ENCODE measurements around the gene ZKSCAN3.
"Not testable (repeated sequence)": the region's sequence is repeated elsewhere in the genome, so short reads cannot be mapped to it uniquely, and the experiment has no call there.

The ZKSCAN3 gene

GRCh38 chr6:28349892-28350737 lies at the start of gene ZKSCAN3:
ZKSCAN3 (plus strand) TSS chr6:28349947; CDS start chr6:28359587, 9,640 bp downstream.
- peak; percentile 83 for DNase-seq (ENCODE audit: low read depth in 2 of 2)

GRCh38 chr6:28303570-28303969 lies 46.2 kb upstream of the ZKSCAN3 start:
- DNase-seq (ENCODE audit: low read depth in 2 of 2) = no peak

DNA sequence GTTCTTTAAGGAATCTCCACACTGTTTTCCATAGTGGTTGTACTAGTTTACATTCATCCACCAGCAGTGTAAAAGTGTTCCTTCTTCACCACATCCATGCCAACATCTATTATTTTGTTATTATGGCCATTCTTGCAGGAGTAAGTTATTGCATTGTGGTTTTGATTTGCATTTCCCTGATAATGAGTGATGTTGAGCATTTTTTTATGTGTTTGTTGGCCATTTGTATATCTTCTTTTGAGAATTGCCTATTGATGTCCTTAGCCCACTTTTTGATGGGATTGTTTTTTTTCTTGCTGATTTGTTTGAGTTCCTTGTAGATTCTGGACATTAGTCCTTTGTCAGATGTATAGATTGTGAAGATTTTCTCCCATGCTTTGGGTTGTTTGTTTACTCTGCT lies 43.4 kb upstream of the ZKSCAN3 start:
- DNase-seq (ENCODE audit: low read depth in 2 of 2) = not testable (repeated sequence)

GRCh38 chr6:28311139-28311823 lies 38.5 kb upstream of the ZKSCAN3 start:
- DNase-seq (ENCODE audit: low read depth in 2 of 2) = no peak

DNA sequence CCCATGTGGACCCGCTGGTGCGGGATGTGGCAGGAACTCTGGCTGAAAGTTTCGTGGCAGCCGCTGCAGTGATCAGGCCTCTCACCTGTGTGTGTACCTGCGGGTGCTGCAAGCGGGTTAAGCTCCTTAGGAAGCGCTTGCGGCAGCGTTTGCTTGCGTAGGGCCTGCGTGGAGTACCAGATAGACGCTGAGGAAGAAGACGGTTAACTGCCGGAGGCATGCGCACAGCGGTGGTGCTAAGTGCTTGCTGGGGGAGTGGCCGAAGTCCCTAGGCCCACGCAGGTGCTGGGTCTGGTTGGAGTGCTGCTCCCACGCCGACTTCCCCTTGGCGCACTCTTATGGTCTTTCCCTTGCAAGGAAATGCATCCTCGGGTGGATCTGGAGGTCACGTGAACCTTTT lies 36.8 kb upstream of the ZKSCAN3 start:
- DNase-seq (ENCODE audit: low read depth in 2 of 2) = no peak

DNA sequence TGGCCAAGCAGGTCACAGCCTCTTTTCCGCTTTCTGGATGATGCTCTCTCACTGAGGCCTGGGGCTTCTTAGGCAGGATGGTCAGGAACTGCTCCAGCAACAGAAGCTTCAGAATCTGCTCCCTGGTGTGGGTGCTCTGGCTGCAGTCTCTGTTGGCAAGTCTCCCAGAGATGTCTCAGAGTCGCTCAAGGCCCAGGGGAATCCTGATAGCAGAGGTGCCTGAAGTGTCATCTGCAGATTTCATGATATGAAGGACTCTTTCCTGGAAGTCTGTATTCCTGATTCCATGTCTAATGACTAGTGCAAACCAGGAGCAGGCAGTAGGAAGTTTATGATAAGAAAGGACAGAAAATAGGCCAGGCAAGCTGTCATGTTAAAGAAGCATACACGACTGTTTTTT lies 34.1 kb upstream of the ZKSCAN3 start:
- no peak for DNase-seq (ENCODE audit: low read depth in 2 of 2)

- DNase-seq (ENCODE audit: low read depth in 2 of 2) = not testable (repeated sequence)
Observed at GRCh38 chr6:28317866-28318265, 31.9 kb upstream of the ZKSCAN3 start.

GRCh38 chr6:28322661-28323060 lies 27.1 kb upstream of the ZKSCAN3 start:
- no peak for DNase-seq (ENCODE audit: low read depth in 2 of 2)

DNA sequence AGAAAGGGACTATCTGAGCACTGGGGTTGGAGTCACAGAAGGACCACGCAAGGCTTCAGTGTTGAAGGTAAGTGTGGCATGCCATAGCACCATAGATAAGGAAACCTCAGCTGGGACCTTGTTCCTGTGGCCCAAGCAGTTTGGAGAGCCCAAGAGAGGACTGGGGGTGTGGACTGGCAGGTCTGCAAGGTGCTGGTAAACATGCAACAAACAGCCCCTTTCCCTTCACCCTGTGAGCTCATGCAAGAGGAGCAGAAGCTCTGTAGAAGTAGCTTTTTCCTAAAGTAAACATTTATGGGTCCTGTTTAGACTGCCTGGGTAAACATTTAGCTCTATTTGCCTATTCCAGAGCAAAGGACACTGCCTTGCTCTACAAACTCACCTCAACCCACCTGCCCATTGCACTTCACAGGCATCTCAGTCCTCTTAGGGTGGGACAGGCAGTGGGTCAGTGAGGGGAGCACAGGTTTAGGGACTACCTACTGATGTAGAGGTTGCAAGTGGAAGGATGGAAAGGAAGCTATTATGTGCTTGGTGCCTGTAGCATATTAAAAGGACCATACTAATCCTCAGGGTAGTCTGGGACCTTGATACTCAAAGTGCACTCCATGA lies 25.8 kb upstream of the ZKSCAN3 start:
- DNase-seq (ENCODE audit: low read depth in 2 of 2) = no peak

GRCh38 chr6:28326371-28326948 lies 23.3 kb upstream of the ZKSCAN3 start:
- no peak for DNase-seq (ENCODE audit: low read depth in 2 of 2)

DNA sequence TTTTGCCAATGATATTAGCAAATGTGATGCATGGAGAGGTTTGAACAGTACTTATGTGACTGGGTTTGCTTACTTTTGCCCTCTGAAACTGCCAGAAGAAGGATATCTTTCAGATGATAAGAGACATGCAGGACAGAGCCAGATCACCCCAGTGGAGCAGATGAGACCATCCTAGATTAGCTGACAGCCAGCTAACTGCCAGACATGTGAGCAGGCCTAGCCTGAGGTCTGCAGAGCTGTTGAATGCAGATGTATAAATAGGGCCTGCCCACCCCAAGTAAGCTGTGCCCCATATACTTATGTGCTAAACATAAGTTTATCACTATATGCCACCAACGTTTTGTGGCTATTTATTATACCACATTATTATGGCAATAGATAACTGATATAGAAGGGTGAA lies 19.7 kb upstream of the ZKSCAN3 start:
- no peak for DNase-seq (ENCODE audit: low read depth in 2 of 2)

- no peak for DNase-seq (ENCODE audit: low read depth in 2 of 2)
Observed at GRCh38 chr6:28333047-28333446, 16.7 kb upstream of the ZKSCAN3 start.

DNA sequence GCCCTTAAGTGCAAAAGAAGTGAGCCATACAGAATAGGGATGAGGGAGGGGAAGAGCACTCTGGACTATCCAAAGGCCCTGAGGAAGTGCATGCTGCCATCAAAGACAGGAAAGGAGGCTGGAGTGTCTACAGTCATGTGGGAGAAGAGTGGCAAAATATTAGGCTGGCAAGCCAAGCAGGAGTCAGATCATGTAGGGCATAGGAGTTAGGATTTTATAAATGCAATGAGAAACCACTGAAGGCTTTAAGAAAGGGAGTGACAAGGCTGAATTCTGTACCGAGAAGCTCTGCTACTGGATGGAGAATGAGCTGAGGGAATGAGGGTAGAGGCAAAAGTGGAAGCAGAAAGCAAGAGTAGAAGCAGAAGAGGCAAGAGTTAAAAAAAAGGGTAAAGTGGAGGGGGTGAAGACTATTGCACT lies 16.1 kb upstream of the ZKSCAN3 start:
- DNase-seq (ENCODE audit: low read depth in 2 of 2) = no peak

GRCh38 chr6:28334286-28335039 lies 15.3 kb upstream of the ZKSCAN3 start:
- no peak for DNase-seq (ENCODE audit: low read depth in 2 of 2)

DNA sequence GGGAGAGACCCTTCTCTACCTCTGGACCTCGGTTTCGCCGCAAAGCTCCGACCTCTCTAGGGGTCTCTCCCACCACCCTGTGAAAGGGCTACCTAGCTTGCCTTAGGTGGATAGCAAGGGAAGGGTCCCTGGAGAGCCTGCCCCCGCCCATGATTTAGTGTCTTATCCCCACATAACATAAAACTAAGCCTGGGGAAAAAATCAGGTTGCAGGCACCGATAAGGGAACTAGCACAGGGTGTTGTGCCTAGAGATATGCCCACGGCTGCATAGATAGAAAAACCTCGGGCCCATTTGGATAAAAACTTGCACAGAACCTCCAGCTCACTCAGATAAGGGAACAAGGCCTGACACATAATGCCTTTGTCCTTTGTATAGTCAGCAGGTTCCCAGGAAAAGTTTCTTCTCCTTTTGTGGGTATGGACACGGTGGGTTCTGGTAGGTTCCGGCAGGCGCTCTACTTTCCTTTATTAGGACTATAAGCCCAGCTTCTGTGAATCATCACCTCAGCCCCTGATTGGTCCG lies 14.6 kb upstream of the ZKSCAN3 start:
- no peak for DNase-seq (ENCODE audit: low read depth in 2 of 2)

DNA sequence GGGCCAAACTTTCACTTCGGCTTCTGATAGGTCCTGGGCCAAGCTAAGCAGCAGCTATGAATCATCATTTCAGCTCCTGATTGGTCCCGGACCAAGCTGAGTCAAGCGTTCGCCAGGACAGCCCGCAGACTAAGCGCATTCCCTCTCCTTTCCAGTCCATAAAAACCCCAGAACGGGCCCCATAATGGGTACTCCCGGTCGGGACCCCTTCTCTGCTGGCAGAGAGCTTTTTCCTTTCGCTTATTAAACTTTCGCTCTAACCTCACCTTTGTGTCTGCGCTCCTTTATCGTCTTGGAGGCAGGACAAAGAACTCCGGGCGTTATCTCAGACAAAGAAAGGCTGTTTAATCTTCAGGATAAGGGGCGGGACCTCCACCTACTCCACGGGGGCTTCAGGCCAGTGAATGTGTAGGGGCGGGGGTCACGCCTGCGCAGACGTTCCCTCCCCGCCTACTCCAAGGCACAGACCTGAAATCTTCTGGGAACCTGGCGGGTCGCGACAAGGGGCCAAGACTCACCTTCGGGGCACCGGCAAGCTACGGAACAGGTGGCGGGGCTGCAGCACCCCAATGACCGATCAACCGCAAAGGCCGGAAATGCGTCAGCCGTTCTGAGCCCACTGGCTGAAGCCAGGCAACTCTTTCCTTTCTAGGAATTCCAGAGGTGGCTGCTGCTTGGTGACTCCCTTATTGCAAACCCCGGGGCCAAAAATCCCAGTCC lies 14.0 kb upstream of the ZKSCAN3 start, which contains the start of gene ZSCAN31:
ZSCAN31 (minus strand) TSS at position 585 of the 720 bp plus-strand sequence. CDS start 6,465 bp downstream, outside the sequence.
- peak; percentile 56 to 61 for DNase-seq (ENCODE audit: low read depth in 2 of 2)

GRCh38 chr6:28336284-28337120 lies 13.2 kb upstream of the ZKSCAN3 start:
- no peak for DNase-seq (ENCODE audit: low read depth in 2 of 2)

DNA sequence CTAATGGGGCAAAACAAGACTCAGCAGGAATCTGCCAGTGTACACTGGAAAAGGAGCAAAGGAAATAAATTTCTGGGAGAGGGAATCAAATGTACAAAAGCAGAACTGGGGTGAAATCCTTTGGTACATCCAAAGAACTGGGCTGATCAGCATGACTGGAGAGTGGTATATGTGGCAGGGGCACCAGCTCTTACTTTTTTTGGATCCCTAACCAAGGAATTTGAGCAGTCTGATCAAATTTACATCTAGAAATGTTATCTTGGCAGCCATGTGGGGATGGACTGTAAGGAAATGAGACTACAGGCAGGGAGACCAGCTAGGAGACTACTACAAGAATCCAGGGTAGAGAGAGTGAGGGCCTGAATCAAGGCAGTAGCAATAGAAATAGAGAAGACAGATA lies 12.6 kb upstream of the ZKSCAN3 start:
- no peak for DNase-seq (ENCODE audit: low read depth in 2 of 2)

DNA sequence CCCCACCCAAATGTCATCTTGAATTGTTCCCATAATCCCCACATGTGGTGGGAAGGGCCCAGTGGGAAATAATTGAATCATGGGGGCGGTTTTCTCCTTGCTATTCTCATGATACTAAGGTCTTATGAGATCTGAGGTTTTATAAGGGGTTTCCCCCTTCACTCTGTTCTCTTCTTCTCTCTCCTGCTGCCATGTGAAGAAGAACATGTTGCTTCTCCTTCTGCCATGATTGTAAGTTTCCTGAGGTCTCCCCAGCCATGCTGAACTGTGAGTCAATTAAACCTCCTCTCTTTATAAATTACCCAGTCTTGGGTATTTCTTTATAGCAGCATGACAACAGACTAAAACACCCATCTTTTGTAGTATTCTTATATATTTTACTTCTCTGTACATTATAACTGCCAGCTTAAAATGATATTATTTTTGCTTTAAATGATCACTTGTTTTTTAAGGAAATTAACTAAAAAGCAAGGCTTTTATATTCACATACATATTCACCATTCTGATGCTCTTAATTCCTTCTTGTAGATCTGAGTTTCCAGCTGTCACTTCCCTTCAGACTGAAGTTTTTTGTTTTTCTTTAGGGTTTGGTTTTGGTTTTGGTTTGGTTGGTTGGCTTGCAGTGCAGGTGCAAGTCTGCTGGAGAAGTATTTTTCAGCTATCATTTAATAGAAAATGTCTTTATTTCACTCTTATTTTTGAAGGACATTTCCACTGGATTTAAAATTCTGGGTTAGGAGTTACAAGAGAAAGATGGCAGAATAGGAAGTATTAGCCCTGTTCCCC lies 9.2 kb upstream of the ZKSCAN3 start:
- no peak for DNase-seq (ENCODE audit: low read depth in 2 of 2)
